Omental fat pad (tissue), 4 donors: Measurements from ENCODE around the gene POR. TPM values are rescaled to one million over a fixed set of nuclear protein-coding genes. Genes with fewer than 3 reads are reported as not detected.

Source experiments
- ATAC-seq: fragments of 150-250 bp; one replicate; pipeline ENCODE4 v1.9.1; 2016; ENCODE audit warnings: mild to moderate bottlenecking, moderate library complexity; ENCODE audit not compliant: low FRiP score
- DNase-seq: peaks from one replicate; pipeline ENCODE4 v3.0.0-alpha.2; 2019; ENCODE audit warnings: low spot score
- total RNA-seq, 4 donors: library from RNA; depleted of rRNA; stranded (reverse); fragments of >200 nt; gene quantifications; one replicate each; pipeline ENCODE4 v1.1.0, GENCODE V29; 2016
- TF ChIP-seq, protein P1 (sequence below), 3 donors: fragments of 450-650 bp; IDR thresholded peaks; one replicate each; pipeline ENCODE4 v1.5.1; 2016 to 2017; ENCODE audit warnings: antibody characterized with exemption in 3 of 3, mild to moderate bottlenecking in 3 of 3, moderate library complexity in 2 of 3

Gene POR
- total RNA-seq, 4 donors from 2014 or later: 105 to 243 (median 150) TPM

DNA sequence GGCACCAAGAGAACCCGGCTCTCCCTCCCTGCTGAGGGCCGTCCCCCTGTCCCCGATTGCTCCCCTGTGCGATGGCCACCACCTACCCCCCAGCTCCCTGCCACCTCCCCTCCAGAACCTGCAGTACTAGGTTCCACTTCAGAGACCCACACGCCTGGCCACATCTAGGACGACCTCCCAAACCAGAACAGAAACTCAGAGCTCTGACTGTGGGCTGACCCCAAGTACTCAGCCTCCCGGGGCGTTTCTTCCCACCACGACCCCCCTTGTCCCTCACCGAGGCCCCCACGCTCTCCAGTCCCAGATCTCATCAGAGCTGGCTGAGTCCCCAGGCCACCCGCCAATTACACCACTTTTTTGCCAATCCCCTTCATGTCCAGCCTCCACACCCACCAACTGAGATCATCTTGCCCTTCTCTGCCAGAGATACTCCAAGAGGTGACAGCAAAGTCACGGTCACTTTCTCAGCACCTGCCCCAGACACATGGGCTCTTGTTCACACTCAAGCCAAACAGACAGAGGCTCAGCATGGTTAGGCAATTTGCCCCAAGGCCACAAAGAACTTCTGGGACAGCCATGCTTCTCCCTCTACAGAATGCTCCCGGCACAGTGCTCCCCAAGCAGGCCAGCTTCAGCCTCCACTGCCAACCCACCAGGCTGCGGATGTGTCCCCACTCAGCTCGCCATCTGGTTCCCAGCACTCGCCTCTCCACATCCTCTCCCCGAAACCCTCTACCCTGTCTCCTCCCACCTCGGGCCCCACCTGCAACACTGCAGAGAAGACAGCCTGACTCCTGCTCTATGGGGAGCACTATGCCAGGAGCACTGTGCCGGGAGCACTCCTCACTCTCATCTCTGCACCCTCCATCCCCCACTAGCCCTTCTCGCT lies 74.8 kb downstream of the POR start:
- ATAC-seq: no peak
- TF ChIP-seq, protein P1, sequence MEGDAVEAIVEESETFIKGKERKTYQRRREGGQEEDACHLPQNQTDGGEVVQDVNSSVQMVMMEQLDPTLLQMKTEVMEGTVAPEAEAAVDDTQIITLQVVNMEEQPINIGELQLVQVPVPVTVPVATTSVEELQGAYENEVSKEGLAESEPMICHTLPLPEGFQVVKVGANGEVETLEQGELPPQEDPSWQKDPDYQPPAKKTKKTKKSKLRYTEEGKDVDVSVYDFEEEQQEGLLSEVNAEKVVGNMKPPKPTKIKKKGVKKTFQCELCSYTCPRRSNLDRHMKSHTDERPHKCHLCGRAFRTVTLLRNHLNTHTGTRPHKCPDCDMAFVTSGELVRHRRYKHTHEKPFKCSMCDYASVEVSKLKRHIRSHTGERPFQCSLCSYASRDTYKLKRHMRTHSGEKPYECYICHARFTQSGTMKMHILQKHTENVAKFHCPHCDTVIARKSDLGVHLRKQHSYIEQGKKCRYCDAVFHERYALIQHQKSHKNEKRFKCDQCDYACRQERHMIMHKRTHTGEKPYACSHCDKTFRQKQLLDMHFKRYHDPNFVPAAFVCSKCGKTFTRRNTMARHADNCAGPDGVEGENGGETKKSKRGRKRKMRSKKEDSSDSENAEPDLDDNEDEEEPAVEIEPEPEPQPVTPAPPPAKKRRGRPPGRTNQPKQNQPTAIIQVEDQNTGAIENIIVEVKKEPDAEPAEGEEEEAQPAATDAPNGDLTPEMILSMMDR (IDR thresholded peaks at IDR 0.05): no peak
- no peak for DNase-seq

DNA sequence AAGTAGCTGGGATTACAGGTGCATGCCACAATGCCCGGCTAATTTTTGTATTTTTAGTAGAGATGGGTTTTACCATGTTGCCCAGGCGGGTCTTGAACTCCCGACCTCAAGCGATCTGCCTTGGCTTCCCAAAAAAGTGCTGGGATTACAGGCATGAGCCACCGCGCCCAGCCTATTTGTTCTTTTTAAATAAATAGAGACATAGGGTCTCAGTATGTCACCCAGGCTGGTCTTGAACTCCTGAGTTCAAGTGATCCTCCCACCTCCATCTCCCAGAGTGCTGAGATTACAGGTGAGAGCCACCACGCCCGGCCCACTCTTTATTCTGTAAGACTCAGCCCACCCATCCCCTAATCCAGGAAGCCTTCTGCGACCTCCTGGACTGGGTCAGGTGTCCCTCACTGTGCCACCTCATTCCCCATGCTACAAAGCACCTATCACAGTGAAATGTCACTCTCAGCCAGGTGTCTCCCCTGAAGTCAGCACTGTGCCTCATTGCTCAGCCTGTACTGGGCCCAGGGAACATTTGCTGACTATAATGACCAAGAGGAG lies 76.7 kb downstream of the POR start:
- TF ChIP-seq, protein P1 (IDR thresholded peaks at IDR 0.05): no peak
- no peak for ATAC-seq
- no peak for DNase-seq

GRCh38 chr7:75992083-75992755 lies 77.3 kb downstream of the POR start:
- ATAC-seq (no peak), DNase-seq (no peak)
- TF ChIP-seq, protein P1 (IDR thresholded peaks at IDR 0.05): no peak

DNA sequence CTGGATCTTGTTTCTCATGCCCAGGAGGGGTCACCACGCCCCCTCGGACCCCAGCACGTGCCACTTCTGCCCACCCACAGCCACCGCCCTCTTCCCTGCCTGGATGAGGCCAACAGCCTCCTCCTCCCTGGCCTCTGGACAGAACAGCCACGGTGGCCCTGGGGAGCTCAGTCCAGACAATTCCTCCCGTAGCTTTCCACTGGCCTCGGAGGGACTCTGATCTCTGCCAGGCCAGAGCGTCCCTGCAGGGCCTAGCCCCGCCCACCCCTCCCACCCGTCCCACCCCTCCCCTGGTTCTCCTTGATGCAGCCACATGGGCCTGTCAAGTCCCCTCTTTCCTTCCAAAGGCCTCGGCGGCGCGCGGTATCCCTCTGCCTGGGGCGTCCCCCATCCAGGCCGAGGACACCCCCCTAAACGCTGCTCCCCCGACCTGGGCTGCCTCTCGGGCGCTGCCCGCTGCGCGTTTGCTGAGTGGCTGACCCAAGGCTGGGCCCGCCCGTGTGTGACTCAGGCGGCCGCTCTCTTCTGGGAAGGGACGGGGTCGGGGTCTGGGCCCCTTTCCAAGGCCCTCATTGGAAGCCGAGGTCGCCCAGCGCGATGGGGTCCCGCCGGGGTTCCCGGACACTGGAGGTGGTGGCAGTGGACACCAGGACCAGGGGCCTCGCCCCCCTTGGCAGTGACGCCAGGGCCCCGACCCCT lies 78.9 kb downstream of the POR start:
- peak; percentile 75 for ATAC-seq
- DNase-seq: peak; percentile 24
- TF ChIP-seq, protein P1 (IDR thresholded peaks at IDR 0.05): no peak

GRCh38 chr7:75994388-75995051 lies 79.6 kb downstream of the POR start, which contains the start of gene TMEM120A:
TMEM120A (minus strand) TSS chr7:75994595; CDS start chr7:75994570, 25 bp downstream.
- TF ChIP-seq, protein P1 (IDR thresholded peaks at IDR 0.05): no peak
- DNase-seq (peak; percentile 96), ATAC-seq (peak; percentile 95)

DNA sequence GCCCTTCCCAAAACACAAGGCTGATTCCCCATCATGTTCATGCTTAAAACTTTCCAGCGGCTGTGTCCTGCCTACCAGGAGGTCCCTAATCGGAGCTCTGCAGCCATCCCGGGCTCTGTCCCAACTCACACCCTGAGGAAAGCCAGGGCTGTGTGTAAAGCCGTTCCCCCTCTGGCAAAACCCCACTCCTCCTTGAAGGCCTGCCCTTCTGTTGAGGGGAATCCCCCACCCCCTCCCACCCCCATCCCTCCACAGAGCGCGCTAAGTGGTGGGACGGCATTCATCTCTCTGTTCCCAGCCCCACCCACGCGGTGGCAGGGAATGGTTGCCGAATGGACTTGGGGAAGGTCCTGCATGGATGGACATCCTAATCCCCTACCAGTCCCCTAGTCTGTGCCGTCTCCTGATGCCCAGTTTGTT lies 80.1 kb downstream of the POR start:
- peak; percentile 26 for DNase-seq
- ATAC-seq: no peak
- TF ChIP-seq, protein P1 (IDR thresholded peaks at IDR 0.05): no peak
